Esophagus squamous epithelium (tissue), 4 donors: Measurements from ENCODE around the gene ARAP2.

Source experiments
- POLR2A ChIP-seq, 4 donors: fragments of 450-650 bp; IDR thresholded peaks; one replicate each; pipeline ENCODE4 v1.6.1; 2017; ENCODE audit warnings: antibody characterized with exemption in 4 of 4, mild to moderate bottlenecking in 4 of 4, moderate library complexity in 3 of 4
- TF ChIP-seq, protein P1 (sequence below), 6 experiments: fragments of 450-650 bp in 4 of 6; fragments of 200-600 bp in 2 of 6; sonication (generic) in 2 of 6; IDR thresholded peaks; one replicate each; pipeline ENCODE4 v1.5.1; 2016 to 2019; ENCODE audit warnings: antibody characterized with exemption in 6 of 6, mild to moderate bottlenecking in 4 of 6, moderate library complexity in 4 of 6

DNA sequence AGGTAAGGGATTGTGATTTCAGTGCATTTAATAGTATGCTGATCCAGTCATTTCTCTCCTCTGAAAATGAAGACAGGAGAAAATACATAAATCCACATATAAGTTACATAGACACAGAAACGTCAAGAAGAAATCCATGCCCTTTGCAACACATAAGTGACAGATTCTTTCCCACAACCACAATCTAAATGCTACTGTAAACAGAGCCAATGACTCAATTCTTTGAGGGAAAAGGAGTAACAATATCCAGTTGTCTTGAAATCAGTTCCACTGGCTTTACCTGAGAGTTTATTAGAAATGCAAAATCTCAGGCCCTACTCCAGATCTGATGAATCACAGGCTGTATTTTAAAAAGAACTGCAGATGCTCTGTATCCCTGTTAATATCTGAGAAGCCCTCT, 66.4 kb downstream of the ARAP2 start:
- TF ChIP-seq, protein P1, sequence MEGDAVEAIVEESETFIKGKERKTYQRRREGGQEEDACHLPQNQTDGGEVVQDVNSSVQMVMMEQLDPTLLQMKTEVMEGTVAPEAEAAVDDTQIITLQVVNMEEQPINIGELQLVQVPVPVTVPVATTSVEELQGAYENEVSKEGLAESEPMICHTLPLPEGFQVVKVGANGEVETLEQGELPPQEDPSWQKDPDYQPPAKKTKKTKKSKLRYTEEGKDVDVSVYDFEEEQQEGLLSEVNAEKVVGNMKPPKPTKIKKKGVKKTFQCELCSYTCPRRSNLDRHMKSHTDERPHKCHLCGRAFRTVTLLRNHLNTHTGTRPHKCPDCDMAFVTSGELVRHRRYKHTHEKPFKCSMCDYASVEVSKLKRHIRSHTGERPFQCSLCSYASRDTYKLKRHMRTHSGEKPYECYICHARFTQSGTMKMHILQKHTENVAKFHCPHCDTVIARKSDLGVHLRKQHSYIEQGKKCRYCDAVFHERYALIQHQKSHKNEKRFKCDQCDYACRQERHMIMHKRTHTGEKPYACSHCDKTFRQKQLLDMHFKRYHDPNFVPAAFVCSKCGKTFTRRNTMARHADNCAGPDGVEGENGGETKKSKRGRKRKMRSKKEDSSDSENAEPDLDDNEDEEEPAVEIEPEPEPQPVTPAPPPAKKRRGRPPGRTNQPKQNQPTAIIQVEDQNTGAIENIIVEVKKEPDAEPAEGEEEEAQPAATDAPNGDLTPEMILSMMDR (IDR thresholded peaks at IDR 0.05) = no peak
- TF ChIP-seq POLR2A (IDR thresholded peaks at IDR 0.05) = no peak
